ENCODE results near the gene EMILIN2. TPM values are rescaled to one million over a fixed set of nuclear protein-coding genes. Genes with fewer than 3 reads are reported as not detected.
A peak's percentile ranks its signal among the peaks of the same experiment; 100 is the strongest.

EMILIN2 gene
- total and polyA plus RNA-seq, 10 donors = 7.5 to 47.7 (median 21.3) TPM

DNA sequence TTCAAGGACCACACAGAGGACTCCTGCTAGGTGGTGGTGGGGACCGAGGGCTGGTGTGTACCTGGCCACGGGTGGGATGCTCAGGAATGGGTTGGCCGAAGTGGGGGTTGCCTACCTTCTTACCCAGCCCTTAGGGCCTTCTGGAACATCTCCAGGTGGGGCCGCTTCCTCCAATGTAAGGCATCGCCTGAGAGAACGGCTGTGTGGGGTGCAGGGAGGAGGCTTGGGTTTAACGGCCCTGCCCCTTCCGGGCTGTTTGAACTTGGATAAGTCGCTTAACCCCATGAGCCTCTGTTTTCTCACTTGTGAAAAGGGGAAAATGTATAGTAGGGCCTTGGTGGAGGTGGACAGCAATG, 35.0 kb downstream of the EMILIN2 start:
- peaks cover 0 to 17% (median 0%) of the 10 kb centered on the region in 6 donors for H3K36me3 ChIP-seq
- WGBS, 5 donors = 61 to 87% (median 81%) methylated on average over 9 of the region's 9 CpGs
- intact Hi-C loops (cut with DNase I; ENCODE audit: low total_unique reads) = no loop called here
- peaks cover 0 to 8% (median 0%) of the 10 kb centered on the region in 8 donors for H3K9me3 ChIP-seq
- H3K4me3 ChIP-seq = no peak overlapping the region
- H3K27ac ChIP-seq = peak overlapping the region in 2 of 8 donors; percentile 18 to 66
- TF ChIP-seq POLR2A (IDR thresholded peaks at IDR 0.05) = no peak
- no peak for TF ChIP-seq POLR2AphosphoS5 (IDR thresholded peaks at IDR 0.05)
- TF ChIP-seq, protein P1, sequence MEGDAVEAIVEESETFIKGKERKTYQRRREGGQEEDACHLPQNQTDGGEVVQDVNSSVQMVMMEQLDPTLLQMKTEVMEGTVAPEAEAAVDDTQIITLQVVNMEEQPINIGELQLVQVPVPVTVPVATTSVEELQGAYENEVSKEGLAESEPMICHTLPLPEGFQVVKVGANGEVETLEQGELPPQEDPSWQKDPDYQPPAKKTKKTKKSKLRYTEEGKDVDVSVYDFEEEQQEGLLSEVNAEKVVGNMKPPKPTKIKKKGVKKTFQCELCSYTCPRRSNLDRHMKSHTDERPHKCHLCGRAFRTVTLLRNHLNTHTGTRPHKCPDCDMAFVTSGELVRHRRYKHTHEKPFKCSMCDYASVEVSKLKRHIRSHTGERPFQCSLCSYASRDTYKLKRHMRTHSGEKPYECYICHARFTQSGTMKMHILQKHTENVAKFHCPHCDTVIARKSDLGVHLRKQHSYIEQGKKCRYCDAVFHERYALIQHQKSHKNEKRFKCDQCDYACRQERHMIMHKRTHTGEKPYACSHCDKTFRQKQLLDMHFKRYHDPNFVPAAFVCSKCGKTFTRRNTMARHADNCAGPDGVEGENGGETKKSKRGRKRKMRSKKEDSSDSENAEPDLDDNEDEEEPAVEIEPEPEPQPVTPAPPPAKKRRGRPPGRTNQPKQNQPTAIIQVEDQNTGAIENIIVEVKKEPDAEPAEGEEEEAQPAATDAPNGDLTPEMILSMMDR (IDR thresholded peaks at IDR 0.05 in 8 of 11, conservative IDR thresholded peaks at IDR 0.05 in 3 of 11) = no peak
- H3K4me1 ChIP-seq = peaks cover 5 to 52% (median 23%) of the 10 kb centered on the region in 6 donors
- no peak for DNase-seq
- H3K27me3 ChIP-seq (replicated peaks in 1 of 7) = peaks cover 0 to 4% (median 0%) of the 10 kb centered on the region in 7 donors

DNA sequence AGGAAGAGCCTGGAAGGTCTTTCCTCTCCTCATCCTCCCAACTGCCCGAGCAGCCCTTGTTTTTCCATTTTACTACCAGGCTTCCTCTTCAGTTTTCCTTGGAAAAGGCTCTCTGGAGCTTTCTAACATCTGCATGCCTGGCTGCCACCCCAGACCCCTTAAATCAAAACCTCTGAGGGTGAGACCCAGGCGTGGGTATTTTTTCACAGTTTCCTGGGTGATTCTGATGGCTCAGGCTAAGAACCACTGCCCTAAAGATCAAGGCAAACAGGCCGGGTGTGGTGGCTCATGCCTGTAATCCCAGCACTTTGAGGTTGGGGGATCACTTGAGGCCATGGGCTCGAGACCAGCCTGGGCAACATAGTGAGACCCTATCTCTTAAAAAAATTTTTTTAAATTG, 35.4 kb downstream of the EMILIN2 start:
- intact Hi-C loops (cut with DNase I; ENCODE audit: low total_unique reads) = no loop called here

DNA sequence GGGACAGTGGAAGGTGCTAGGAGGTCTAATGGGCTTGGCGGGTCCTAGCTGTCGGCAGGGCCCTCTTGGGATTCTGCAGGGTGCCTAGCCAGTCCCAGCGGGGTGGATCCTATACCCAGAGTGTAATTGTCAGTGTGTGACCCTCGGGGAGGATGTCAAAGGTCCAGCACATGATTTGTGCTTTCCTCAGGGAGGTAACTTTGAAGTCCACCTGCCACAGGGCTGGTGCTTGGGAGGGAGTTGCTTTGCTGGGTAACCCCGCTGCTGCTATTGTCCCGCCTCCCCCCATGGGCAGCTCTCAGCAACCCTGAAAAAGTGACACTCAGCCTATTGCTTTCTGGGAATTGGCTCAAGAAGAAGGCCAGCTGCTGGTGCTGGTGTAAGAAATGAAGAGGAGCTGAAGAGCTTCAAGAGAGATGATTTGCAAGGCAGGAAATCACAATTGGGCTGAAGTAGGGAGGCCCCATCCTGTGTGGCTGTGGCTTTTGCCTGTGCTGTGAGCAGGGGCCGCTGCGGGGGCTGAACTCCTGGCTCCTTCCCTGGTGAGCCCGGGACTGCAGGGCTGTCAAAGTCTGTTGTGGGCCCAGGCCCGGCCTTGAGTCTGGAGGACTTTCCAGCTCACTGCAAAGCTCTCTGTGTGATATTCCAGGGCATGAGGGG, 36.4 kb downstream of the EMILIN2 start:
- H3K27me3 ChIP-seq (replicated peaks in 1 of 7) = peaks cover 0 to 4% (median 0%) of the 10 kb centered on the region in 7 donors
- H3K4me1 ChIP-seq = peaks cover 5 to 41% (median 23%) of the 10 kb centered on the region in 6 donors
- H3K36me3 ChIP-seq = peaks cover 0 to 29% (median 0%) of the 10 kb centered on the region in 6 donors
- H3K9me3 ChIP-seq = peaks cover 0 to 17% (median 0%) of the 10 kb centered on the region in 8 donors
- H3K4me3 ChIP-seq = no peak overlapping the region
- peak; percentile 84 for DNase-seq
- TF ChIP-seq POLR2A (IDR thresholded peaks at IDR 0.05) (no peak), POLR2AphosphoS5 (IDR thresholded peaks at IDR 0.05) (peak in 2 of 3 donors; percentile 35 to 56)
- intact Hi-C loops (cut with DNase I; ENCODE audit: low total_unique reads) = no loop called here
- 32 to 40% (median 35%) methylated on average over 8 to 10 of the region's 10 CpGs for WGBS, 5 donors
- peak overlapping the region in 7 of 8 donors; percentile 23 to 77 (median 48) for H3K27ac ChIP-seq

More for the DNA sequence above, 35.4 kb downstream of the EMILIN2 start:
- H3K4me1 ChIP-seq = peaks cover 5 to 48% (median 23%) of the 10 kb centered on the region in 6 donors
- H3K27me3 ChIP-seq (replicated peaks in 1 of 7) = peaks cover 0 to 4% (median 0%) of the 10 kb centered on the region in 7 donors
- H3K36me3 ChIP-seq = peaks cover 0 to 19% (median 0%) of the 10 kb centered on the region in 6 donors
- WGBS, 5 donors = 85 to 95% (median 86%) methylated on average over 4 of the region's 4 CpGs
- TF ChIP-seq POLR2A (IDR thresholded peaks at IDR 0.05) (no peak), POLR2AphosphoS5 (IDR thresholded peaks at IDR 0.05) (no peak)
- H3K4me3 ChIP-seq = no peak overlapping the region
- H3K27ac ChIP-seq = peak overlapping the region in 2 of 8 donors; percentile 48 to 66
- H3K9me3 ChIP-seq = peaks cover 0 to 12% (median 0%) of the 10 kb centered on the region in 8 donors
- no peak for DNase-seq

DNA sequence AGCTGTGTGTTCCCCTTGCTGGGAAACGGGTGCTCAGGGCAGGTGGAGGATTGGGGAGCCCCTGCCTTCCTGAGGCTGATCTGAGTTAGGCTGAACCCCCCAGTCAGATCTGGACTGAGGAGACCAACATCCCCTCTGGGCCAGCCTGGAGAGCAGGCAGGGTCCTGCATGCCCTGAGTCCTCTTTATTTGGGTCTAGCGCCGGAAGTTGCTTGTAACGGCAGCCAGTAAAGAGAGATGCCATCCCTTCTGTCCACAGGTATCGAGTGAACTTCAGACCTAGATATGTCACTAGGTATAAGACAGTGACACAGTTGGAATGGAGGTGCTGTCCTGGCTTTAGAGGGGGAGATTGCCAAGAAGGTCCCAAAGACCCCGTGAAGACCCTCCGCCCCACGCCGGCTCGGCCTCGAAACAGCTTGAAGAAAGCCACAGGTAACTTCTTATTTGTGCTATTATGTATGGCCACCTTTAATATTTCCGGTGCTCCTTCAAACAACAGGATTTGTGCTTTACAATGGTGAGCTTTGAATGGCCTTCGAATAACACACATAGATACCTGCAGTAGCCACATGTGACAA, 38.0 kb downstream of the EMILIN2 start:
- peaks cover 0 to 17% (median 0%) of the 10 kb centered on the region in 8 donors for H3K9me3 ChIP-seq
- peaks cover 5 to 41% (median 23%) of the 10 kb centered on the region in 6 donors for H3K4me1 ChIP-seq
- H3K4me3 ChIP-seq = no peak overlapping the region
- peaks cover 0 to 30% (median 0%) of the 10 kb centered on the region in 6 donors for H3K36me3 ChIP-seq
- TF ChIP-seq POLR2A (IDR thresholded peaks at IDR 0.05) (no peak), POLR2AphosphoS5 (IDR thresholded peaks at IDR 0.05) (no peak)
- TF ChIP-seq, protein P1 (IDR thresholded peaks at IDR 0.05 in 8 of 11, conservative IDR thresholded peaks at IDR 0.05 in 3 of 11) = no peak
- no peak for DNase-seq
- H3K27me3 ChIP-seq (replicated peaks in 1 of 7) = no peaks in the 10 kb centered on the region
- intact Hi-C loops (cut with DNase I; ENCODE audit: low total_unique reads) = no loop called here
- H3K27ac ChIP-seq = no peak overlapping the region
- WGBS, 5 donors = 94 to 98% (median 96%) methylated on average over 13 of the region's 13 CpGs

DNA sequence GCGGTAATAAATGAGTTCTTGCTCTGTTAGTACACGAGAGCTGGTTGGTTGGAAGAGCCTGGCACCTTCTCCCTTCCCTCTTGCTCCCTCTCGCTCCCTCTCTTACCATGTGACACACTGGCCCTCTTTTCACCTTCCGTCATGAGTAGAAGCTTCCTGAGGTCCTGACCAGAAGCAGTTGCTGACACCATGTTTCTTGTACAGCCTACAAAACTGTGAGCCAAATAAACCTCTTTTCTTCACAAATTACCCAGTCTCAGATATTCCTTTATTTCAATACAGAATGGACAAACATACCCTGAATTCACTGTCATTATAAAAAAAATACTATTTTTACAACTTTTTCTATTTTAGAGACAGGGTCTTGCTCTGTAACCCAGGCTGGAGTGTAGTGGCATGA, 40.7 kb downstream of the EMILIN2 start:
- H3K27me3 ChIP-seq (replicated peaks in 1 of 7) = no peaks in the 10 kb centered on the region
- intact Hi-C loops (cut with DNase I; ENCODE audit: low total_unique reads) = no loop called here
- peaks cover 0 to 17% (median 0%) of the 10 kb centered on the region in 8 donors for H3K9me3 ChIP-seq
- H3K27ac ChIP-seq = no peak overlapping the region
- H3K4me1 ChIP-seq = peaks cover 5 to 36% (median 17%) of the 10 kb centered on the region in 6 donors
- WGBS, 5 donors = 71 to 90% (median 81%) methylated on average over 4 of the region's 4 CpGs
- TF ChIP-seq POLR2A (IDR thresholded peaks at IDR 0.05) = no peak
- TF ChIP-seq POLR2AphosphoS5 (IDR thresholded peaks at IDR 0.05) = no peak
- TF ChIP-seq, protein P1 (IDR thresholded peaks at IDR 0.05 in 8 of 11, conservative IDR thresholded peaks at IDR 0.05 in 3 of 11) = no peak
- no peak for DNase-seq
- no peak overlapping the region for H3K4me3 ChIP-seq
- H3K36me3 ChIP-seq = peaks cover 0 to 50% (median 0%) of the 10 kb centered on the region in 6 donors

All from spleen (tissue), 11 donors.